ENCODE measurements around the gene B4GALT5.
"Not testable (repeated sequence)": the region's sequence is repeated elsewhere in the genome, so short reads cannot be mapped to it uniquely, and the experiment has no call there.

B4GALT5 gene

DNA sequence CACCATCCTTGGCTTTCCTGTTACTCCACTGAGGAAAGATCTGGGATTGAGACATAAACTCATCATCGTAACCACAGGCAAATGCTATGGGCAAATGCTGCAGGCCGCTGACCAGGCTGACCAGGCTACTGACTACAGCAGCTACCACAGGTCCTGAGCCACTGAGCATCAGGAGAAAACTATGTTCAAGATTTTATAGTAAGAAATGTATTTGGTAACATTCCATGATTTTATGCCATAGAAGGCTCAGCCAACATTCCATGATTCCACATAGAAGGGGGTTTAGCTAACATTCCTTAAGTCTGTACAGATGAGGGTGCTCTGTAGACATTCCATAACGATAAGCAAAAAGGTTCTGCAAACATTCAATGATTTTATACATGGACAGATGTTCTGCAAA lies 16.1 kb upstream of the B4GALT5 start:
- DNase-seq (ENCODE audit: low read depth) = no peak

DNA sequence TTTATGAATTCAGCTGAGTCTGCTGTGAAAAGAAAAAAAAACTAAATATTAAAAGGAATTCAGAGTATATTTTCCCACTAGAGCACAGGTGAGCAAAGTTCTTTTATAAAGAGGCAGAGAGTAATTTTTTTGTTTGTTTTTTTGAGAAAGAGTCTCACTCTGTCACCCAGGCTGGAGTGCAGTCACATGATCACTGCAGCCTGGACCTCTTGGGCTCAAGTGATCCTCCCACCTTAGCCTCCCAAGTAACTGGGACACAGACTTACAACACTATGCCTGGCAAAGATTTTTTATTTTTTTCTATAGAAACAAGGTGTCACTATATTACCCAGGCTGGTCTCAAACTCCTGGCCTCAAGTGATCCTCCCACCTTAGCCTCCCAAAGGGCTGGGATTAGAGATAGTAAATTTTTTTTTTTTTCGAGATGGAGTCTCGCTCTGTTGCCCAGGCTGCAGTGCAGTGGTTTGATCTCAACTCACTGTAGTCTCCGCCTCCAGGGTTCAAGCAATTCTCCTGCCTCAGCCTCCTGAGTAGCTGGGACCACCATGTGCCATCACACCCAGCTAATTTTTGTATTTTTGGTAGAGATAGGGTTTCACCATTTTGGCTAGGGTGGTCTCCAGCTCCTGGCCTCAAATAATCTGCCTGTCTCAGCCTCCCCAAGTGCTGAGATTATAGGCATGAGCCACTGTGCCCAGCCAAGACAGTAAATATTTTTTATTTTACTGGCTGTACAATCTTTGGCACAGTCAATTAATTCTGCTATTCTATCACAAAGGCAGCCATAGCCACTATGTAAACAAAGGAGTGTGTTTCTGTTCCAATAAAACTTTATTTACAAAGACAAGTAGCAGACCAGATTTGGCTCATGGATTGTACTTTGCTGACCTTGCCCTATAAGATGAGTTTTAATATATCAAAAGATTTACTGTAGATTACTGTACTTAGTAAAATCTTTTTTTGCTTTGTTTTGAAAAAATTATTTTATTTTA lies 14.5 kb upstream of the B4GALT5 start:
- no peak for DNase-seq (ENCODE audit: low read depth)

DNA sequence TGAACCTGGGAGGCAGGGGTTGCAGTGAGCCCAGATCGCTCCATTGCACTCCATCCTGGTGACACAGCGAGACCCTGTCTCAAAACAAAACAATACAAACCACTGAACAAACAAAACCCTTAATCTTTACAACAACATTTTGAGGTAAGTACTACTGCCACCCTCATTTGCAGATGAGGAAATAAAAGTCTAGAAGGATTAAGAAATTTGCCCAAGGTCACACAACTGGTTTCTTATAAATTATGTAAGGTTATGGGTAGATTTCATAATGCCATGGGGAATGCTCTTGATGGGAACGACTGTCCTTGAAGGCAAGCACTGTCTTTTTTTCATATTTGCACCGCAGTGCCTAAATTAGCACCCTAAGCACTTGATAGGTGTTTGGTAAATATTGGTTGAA lies 13.8 kb upstream of the B4GALT5 start:
- no peak for DNase-seq (ENCODE audit: low read depth)

DNA sequence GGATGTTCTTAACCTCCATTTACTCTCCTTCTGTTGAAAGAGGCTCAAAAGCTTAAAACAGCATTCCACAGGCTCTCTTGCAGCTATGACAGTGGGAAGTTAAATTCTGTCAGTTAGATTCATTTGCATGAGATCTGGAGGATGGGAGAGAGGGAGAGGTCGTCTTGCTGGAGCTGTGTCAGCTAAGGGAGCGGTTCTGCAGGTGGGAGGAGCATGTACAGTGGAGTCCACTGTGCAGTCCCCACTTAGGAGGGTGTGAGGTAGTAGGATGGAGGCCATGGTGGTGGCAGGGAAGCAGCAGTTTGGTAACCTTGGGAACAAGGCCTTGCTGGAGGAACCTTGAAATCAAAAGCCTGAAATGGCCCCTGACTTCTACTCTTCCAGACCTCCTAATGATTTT lies 12.0 kb upstream of the B4GALT5 start:
- no peak for DNase-seq (ENCODE audit: low read depth)

DNA sequence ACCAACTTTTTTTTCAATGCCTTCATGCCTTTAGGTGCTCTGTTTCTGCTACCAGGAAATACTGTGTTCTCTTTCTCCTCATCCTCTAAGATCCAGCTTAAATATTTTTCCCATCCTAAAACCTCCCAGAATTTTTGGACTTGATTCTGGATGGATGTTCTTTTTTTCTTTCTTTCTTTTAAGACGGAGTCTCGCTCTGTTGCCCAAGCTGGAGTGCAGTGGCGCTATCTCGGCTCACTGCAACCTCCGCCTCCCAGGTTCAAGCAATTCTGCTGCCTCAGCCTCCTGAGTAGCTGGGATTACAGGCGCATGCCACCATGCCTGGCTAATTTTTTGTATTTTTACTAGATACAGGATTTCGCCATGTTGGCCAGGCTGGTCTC lies 11.5 kb upstream of the B4GALT5 start:
- DNase-seq (ENCODE audit: low read depth) = not testable (repeated sequence)

DNA sequence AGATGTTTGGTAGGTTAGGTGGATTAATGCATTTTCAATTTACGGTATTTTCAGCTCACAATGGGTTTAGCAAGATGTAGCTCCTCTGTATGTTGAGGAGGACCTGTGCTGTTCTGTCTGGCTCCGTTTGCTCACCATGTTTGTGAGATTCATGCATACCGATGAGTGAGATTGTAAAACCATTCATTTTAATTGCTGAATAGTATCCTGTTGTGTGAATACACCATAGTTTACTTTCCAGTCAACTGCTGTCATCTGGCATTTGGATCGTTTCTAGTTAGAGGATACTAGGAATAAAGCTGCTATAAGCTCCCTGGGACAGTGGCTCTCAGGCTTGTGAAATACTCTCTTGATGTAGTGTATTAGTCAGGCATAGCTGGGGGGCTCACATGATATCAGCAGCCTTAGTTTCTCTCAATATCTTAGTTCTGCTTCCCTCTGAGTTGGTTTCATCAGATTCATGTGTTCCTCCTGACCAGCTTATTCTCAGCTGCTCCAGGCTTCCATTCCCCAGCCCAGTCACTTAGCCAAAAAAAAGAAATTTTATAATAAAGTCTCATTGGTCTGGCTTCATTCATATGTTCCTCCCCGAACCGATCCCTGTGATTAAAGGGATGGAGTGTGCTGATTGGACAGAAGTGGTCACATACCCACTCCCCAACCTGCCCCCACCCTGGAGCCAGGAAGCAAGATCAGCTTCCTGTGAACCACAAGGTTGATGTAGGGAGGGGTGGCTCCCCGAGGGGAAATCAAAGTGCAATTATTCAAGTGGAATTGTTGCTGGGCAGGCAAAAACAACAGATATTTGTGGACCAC lies 10.9 kb upstream of the B4GALT5 start:
- DNase-seq (ENCODE audit: low read depth) = no peak

DNA sequence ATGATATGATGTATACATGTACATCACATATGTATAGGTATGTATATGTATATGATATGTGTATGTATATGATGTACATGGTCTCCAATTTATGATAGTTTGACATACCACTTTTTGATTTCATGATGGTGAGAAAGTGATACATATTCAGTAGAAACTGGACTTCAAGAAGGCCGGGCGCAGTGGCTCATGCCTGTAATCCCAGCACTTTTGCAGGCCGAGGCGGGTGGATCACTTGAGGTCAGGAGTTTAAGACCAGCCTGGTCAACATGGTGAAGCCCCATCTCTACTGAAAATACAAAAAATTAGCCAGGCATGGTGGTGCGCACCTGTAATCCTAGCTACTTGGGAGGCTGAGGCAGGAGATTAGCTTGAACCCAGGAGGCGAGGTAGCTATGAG lies 10.1 kb upstream of the B4GALT5 start:
- not testable (repeated sequence) for DNase-seq (ENCODE audit: low read depth)

DNA sequence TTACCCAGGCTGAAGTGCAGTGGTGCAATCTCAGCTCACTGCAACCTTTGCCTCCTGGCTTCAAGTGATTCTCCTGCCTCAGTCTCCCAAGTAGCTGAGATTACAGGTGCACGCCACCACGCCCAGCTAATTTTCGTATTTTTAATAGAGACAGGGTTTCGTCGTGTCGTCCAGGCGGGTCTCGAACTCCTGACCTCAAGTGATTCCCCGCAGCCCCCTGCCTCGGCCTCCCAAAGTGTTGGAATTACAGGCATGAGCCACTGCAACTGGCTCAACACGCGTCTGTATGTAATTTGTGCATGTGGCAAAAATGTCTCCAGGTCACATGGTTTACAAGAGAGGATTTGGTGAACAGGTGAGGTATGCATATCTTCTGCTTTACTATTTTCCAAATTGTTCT lies 7.6 kb upstream of the B4GALT5 start:
- not testable (repeated sequence) for DNase-seq (ENCODE audit: low read depth)

DNA sequence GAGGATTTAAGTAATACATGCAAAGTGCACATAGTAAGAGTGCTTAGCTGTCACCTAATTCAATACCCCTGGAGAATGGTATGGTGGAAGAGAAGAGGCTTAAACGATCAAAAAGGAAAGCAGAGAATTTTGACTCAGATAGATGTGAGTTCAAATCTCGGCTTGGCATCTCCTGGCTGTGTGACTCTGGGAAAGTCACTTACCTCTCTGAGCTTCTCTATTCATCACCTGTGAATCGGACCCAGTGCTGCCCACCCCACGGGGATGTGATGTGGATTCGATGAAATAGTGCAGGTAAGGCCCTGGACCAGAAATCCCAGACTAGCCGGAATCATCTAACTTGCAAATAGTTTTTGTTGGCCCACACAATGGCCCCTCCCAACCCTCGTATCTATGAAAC lies 1.8 kb upstream of the B4GALT5 start:
- DNase-seq (ENCODE audit: low read depth) = no peak

DNA sequence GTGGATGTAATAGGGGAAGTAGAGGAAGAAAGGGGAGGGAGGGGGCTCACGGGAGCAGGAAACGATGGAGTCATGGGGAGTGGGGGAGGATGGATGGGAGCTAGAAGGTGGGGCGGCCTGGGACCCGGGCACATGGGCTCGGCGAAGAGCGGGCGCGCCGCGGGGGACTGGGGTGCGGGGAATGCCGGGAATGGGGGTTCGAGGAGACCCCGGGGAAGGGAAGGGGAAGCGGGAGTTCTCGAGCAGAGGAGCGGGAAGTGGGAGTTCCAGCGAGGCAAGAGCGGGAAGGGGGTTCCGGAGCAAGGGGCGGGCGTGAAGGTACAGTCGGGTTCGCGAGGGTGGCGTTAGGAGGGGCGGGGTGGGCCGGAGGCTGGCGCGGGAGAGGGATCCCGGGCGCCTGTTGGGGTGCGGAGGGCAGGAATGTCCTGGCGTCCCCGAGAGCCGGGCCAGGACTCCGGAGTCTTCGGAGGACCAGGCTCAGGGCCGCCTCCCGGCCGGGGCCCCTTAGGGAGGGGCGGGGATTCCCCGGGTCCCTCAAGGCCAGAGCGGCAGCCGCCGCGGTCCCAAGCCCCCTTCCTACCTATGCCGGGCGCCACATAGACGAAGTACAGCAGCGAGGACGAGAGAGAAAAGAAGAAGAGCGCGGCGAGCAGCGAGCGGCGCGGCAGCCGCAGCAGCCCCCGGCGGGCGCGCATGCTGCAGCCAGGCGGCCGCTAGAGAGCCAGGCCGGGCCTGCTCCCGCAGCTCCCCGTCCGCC lies 504 bp downstream of the B4GALT5 start:
- peak; percentile 4 for DNase-seq (ENCODE audit: low read depth)

DNA sequence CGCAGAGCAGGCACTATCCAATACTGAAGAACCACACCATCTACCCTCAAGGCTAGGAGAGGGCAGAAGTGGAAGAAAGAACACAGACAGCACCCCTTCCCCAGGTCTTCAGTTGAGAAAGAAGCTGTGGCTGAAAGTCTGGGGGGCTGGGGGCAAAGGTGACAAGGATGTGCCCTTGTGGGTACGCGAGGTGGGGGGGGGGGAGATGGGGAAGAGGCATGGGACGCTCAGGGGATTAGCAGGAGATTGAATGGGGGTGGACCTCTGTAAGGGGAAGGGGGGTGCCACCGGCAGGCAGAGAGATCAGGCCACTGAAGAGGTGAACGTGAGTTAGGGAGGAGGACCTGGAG lies 1.1 kb downstream of the B4GALT5 start:
- no peak for DNase-seq (ENCODE audit: low read depth)

DNA sequence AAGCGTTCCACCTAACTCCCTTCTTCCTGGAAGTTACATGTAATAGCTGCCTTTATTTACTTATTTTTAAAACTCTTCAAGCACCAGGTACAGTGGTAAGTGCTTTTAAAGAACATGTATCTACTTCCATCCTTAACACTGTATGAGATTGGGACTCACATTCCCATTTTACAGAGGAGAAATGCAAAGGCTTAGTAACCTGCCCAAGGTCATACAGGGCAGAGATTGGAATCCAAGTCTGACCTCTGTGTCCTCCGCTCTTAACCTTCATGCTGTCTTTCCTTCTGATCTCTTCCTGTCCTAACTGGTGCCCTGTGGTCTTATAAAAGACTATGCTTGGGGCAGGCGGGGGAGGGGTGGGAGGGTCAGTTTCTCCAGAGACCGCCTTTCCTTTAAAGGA lies 1.6 kb downstream of the B4GALT5 start:
- DNase-seq (ENCODE audit: low read depth) = no peak

DNA sequence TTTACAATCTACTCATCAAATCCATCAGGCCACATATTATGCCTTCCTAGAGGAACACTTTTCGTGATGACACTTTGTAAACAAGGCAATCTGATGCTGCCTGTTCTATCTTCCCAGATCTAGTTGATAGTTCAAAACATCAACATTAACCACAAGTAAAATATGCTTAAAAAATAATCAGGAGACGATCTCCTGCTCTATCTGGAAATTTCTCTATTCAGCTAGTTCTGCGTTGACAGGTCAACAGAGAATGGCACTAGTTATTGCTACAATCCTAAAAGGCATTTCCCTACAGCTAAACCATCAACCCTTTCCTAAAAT lies 2.1 kb downstream of the B4GALT5 start:
- DNase-seq (ENCODE audit: low read depth) = no peak

DNA sequence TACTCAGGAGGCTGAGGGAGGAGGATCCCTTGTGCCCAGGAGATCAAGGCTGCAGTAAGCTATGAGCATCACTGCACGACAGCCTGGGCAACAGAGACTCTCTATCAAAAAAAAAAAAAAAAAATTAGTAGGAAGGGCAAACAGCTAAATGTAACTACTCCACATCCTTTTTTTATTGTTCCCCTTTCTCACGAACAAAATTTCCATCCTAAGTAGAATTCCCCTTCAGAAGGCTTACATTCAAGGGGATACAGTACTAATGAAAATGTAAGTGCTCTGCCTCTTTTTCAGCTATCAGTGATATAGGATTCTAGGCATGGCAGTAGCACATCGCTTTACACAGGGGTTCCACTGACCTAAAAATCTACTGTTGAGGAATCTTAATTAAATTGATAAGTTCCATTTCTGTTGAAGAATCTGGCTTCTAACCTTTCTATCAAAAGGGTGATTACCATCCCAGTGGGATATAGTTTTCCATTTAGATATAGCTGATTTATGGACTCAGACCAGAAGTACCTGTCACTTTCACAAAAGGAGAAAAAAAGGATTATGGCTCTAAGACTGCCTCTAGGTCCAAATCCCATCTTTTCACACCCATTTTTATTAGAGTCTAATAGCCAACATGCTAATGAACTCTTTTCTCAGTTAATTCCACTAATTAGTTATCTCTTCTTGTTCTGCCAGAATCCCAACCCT lies 2.6 kb downstream of the B4GALT5 start:
- no peak for DNase-seq (ENCODE audit: low read depth)

DNA sequence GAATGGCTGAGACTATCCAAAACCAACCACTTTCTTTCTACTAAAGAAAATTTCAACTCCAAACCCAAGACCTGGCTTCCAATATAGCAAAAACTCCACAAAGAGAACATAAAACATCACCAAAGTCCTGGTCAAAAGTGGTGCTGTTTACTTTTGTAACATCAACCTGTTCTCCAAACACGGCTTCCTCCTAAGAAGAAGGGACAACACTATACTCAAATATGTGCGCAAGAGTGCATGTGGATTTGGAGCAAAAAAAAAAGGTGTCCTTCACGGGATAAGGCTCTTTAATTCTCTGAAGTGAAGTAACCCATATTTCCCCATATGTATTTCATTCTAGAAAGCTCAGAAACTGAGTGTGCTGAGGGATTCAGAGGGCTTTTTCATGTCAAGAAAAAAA lies 6.6 kb downstream of the B4GALT5 start:
- DNase-seq (ENCODE audit: low read depth) = no peak

DNA sequence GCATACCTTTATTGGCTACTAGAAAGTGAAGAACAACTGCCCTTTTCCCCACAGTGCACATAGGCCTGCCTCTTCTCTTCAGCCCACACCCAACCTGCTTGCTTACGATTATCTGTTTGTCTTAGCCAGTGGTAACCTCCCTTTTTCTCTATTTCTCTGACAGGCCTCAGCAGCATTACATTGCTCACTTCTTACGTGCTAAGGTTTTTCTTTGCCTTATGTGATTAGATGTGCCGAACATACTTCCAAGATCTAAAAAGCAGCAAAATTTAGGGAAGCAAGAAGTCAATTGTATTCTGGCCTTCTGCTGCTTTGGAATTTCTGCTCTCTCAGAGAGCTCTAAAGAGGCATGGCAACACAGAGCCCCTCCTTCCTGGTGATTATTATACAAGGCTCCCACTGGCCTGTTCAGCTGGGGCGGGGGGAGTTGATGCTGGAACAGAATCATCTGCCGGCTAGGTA lies 7.0 kb downstream of the B4GALT5 start:
- DNase-seq (ENCODE audit: low read depth) = no peak

DNA sequence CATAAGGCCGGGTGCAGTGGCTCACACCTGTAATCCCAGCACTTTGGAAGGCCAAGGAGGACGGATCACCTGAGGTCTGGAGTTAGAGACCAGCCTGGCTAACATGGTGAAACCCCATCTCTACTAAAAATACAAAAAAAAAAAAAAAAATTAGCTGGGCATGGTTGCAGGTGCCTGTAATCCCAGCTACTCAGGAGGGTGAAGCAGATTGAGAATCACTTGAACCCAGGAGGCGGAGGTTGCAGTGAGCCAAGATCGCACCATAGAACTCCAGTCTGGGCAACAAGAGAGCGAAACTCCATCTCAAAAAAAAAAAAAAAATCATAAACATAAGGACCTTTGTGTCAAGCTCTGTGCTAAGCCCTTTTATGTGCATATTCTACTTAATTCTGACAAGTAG lies 7.8 kb downstream of the B4GALT5 start:
- not testable (repeated sequence) for DNase-seq (ENCODE audit: low read depth)

DNA sequence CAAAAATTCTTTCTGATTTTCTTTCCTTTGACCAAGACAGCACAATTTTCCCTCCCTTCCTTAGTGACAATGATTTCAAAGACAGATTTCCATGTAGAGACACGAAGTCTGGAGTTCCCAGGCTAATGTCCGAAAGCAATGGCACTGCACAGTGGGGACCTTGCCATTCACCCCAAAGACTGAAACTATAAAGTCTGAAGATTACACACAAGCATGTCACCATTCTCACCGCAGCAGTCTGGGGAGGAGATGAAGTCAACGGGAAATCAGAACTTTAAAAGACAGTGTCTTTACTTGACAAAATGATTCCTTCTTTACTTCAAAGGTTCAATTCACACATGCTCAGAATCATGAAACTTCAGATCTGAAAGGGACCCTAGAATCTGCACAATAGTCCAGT lies 8.3 kb downstream of the B4GALT5 start:
- no peak for DNase-seq (ENCODE audit: low read depth)

DNA sequence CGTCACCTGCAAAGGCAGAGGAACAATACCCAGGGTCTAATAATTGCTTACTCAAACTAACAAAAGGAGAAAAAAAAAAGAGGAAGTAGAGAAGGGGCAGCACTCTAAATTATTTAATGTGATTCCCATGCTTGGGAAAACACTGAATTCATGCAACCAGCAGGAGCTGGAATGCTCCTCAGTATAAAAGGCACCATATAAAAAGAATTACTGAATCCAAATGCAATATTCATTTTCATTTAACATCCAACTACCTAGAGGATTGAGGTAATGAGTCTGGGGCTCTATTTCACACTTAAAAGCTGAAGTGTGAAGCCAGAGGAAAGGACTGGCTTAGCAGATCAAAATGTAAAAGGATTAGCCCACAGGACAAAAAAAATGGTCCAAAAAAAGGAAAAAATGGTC lies 8.7 kb downstream of the B4GALT5 start:
- DNase-seq (ENCODE audit: low read depth) = no peak

DNA sequence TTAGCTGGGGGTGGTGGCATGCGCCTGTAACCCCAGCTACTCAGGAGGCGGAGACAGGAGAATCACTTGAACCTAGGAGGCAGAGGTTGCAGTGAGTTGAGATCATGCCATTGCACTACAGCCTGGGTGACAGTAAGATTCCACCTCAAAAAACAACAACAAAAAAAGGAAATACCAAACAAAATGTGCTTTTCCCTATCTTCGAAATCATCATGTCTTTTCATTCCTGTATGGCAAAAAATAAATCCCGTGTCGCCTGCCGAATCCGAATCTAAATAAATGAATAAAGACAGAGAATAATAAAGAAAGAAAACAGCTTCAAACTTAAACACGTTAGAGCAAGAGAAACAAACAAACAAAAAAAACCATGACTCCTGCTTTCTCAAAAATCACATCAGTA lies 11.8 kb downstream of the B4GALT5 start:
- no peak for DNase-seq (ENCODE audit: low read depth)

DNA sequence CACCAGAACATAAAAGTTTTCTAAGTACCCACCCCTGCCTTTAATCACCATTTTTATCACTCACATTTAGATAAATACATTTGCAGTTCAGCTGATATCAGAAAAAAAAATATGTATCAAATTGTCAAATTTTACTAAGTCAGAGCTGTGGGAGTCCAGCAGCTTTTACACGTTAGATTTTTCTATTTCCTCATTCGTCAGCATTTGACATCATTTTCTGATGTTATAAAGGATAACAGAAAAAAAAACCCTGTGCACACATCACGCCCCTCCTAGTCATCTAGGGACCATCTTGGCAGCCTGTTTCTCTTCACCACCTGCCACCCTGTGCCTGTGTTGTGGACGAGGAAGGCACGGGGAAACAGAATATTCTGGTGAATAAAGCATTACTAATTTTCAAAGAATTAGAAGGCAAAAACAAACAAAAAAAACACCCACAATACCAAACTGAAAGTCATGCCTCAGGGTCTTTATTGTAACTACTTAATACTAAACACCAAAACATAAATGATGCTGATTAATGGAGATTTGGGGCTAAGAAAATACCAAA lies 12.4 kb downstream of the B4GALT5 start:
- no peak for DNase-seq (ENCODE audit: low read depth)

Data from T-helper 22 cell (primary cell).